T-helper 2 cell treated with Interferon-gamma antibody and Interleukin-4, amounts not matched to agents 100 ng/mL and 5 ng/mL, for 36 hours (primary cell): Measurements from ENCODE around the gene PLEKHF1. TPM values are rescaled to one million over a fixed set of nuclear protein-coding genes. Genes with fewer than 3 reads are reported as not detected.
"Not testable (repeated sequence)": the region's sequence is repeated elsewhere in the genome, so short reads cannot be mapped to it uniquely, and the experiment has no call there.

ENCODE experiments used
- intact Hi-C: fragments of 100-400 bp; cut with micrococcal nuclease; formaldehyde crosslinking; loops from one replicate; pipeline ENCODE4 v1.15.1; 2023
- total RNA-seq: library from RNA; stranded (reverse); gene quantifications from 2 replicates; pipeline ENCODE4 v1.2.3, GENCODE V29; 2022

Gene PLEKHF1, protein sequence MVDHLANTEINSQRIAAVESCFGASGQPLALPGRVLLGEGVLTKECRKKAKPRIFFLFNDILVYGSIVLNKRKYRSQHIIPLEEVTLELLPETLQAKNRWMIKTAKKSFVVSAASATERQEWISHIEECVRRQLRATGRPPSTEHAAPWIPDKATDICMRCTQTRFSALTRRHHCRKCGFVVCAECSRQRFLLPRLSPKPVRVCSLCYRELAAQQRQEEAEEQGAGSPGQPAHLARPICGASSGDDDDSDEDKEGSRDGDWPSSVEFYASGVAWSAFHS
- 37.0 and 37.4 TPM in 2 replicates for total RNA-seq

DNA sequence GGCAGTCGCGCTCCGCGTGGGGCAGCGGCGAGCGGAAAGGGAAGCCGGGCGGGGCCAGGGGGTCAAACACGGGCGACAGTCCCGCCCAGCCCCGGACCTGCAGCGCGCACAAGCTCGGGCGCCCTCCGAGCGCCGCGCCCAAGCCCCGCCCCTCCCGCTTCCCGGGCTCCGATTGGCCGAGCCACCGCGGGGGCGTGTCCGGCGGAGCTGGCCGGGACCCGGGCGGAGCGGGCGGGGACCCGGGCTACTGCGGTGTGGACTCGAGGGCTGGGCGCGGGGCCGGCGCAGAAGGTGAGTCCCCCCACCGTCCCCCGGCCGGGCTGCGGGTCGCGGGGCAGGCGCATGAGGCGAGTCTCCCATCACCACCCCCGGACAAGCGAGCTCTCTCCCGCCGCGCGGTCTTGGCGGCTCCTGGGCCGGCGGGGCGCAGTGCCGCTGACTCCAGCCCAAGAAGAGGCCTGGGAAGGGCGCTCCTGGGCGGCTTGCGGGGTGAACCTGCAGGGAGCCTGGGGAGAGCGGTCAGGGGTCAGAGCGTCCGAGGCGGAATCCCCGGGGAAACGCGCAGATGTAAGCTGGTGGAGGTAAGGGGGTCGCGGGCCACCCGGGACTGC lies at the start of gene PLEKHF1:
TSS of gene PLEKHF1 (plus strand) at position 247 of the 611 bp plus-strand sequence. CDS start 8,379 bp downstream, outside the sequence.
- intact Hi-C loops, result loop anchor here (1.0 to 5.0 kb wide), 5 partner anchors 8 to 453 kb away; partner anchors contain the start of genes POP4 and UQCRFS1

DNA sequence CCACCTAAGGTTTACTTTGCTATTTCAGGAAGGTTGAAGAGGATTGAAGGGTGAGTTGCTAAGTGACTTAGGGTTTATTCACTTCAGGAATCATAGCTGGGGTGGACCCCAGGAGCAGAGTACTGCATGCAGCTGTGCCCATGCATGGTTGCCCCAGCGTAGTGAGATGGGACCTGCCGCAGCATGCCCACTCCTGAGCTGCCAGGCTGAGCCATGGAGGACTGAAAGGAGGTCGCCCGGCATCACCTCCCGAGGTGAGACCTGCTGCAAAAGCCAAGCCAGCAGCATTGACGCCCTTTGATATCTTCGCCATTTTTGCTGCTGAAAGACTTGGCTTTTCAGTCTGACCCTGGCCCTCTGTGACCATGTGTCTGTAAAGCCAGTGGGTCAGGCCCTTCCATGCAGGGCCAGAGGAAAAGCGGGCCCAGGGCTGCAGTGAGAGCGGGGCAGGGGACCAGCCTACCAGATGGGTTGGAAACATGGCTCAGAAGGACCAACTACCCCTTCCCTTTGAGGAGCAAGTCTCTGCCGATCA lies 49.3 kb upstream of the PLEKHF1 start:
- intact Hi-C loops, result no loop called here

DNA sequence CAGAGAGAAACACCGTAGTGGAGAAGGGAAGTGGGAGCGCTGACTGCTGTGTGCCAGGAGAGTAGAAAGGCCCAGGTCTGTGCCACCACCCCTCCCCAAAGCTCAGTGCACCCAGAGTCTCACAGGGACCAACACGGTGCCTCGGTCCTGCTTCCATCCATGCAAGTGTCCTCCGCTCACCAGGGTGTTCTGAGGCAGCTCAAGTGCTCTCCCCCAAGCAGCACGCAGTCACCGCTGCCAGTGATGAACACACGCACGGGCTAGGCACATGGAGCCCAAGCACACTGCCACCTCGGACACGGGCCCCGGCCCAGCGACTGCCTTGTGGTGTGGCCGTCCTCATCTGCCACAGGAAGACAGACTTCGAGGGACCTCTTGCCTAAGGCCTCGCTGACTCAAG lies 48.7 kb upstream of the PLEKHF1 start:
- intact Hi-C loops, result no loop called here

DNA sequence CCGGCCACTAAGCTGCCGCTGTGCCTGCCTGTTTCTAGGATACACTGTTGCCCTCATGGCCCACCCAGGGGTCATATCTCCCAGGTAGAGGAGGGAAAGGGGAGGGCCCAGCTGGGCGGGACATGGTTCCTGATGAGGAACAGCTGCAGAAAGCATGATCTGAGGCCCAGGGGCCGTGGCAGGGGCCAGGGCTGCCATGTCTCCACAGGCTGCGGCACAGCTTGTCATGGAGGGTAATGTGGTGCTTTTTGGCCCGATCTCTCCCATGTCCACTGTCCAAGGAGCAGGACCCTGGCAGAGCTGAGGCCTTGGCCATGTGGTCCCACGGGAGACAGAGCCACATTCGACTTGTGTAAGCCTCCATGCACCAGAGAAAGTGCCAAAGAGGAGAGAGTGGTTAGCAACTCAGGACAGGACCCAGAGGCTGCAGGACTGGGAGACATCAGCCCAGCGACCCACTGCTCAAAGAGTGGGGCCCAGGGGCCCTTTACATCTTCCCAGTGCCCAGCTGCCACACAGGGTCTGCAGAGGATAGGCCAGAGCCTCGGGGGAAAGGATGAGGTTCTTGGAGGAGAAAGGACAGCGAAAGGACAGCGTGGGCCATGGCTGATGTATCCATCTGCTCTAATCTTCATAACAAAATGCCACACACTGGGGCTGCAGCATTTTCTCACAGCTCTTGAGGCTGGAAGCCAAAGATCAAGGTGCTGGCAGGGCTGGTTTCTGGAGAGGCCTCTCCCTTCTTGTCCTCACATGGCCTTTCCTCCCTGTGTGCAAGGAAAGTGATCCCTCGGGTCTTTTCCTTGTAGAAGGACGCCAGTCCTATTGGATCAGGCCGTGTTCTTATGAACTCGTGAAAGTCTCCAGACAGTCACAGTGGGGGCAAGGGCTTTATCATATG lies 47.6 kb upstream of the PLEKHF1 start:
- intact Hi-C loops, result no loop called here

DNA sequence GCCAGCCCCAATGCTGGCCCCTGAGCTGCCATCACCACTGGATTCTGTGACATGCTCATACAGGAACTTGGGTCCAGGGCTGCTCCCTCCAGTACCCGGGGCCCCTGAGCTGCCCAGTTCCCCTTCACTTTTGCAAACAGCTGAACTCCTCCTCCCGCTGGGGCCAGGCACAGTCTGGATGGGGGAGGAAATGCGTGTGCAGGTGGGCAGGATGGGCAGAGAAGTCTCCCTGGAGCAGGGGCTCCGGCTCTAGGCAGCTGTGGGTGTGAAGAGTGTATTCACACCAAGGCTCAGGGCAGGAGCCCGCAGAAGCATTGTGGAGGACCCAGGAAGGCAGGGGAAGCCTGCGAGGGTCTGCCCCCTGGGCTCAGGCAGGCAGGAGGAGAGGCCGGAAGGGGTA lies 46.8 kb upstream of the PLEKHF1 start:
- intact Hi-C loops, result no loop called here

DNA sequence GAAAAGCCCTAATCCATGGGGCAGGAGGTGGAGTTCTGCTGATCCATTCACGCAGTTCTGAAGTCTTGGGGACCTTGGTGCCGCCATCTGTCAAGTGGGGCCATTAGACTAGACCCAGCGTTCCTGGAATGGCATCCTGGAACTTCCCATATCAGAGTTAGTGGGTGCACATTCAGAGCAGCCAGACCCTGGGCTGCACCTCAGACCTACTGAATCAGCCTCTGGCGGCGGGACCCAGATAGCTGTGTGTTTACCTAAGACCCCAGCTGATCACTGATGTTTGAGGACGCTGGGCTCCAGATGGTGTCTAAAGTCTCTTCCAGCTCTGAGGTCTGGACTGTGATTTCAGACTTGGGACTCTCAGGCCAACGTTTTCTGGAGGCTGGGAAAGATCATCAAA lies 46.4 kb upstream of the PLEKHF1 start:
- intact Hi-C loops, result no loop called here

DNA sequence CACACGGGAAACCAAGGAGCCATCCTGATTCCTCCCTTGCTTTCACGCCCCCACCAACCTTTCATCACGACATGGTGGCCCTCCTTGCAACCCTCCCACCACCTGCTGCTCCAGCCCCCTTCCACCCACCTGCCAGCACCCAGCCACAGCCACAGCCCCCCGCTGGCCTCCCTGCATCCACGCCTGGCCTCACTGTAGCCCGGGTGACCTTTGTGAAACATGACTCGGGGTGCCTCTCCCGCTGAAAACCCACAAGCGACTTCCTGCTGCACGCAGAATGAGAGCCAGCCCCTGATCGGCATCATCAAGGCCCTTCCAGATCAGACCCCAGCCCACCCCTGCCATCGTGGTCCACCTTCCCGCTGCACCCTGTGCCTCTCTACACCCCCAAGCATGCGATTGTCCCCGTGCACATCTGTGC lies 44.3 kb upstream of the PLEKHF1 start:
- intact Hi-C loops, result no loop called here

DNA sequence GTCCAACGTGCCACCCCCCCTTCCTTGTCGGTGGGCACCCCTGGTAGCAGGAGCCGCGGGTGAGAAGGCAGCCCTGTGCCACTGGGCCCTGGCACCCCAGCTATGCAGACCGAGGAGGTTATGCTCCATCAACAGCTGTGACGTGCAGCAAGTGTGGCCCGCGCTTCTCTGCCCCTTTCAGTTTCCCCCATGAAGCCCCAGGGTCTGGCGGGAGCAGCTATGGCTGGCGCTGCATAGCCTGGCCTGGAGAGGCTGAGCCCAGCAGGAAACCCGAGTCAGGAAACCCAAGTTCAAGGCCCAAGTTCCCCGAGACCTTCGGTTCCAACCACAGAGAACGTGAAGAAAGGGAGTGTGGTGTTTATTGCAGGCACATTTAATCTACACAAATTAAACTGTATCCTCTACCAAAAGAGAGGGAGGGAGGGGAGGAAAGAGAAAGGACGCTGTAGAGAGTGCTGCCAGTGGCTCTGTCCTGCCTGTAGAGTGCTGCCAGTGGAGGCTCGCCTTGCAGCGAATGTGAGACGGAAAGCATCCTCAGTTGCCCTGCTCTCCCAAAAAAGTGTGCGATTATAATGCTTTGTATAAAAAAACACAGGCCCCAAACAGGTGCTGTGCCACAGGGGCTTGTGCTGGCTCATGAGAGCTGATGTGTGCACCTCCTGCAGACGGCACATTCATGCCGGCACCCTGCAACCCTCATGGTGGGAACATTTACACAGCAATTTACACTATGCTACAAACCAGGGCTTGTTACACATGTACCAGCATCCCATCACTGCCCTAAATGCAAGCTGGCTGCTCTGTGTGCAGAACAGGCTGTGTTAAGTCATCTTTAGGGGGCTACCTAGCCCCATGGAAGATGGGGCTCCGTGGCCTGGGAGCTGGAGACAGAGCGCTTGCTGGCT lies 42.8 kb upstream of the PLEKHF1 start:
- intact Hi-C loops, result loop anchor here (2.0 kb wide), 1 partner anchor 42 kb away; the partner anchor contains the start of gene PLEKHF1

DNA sequence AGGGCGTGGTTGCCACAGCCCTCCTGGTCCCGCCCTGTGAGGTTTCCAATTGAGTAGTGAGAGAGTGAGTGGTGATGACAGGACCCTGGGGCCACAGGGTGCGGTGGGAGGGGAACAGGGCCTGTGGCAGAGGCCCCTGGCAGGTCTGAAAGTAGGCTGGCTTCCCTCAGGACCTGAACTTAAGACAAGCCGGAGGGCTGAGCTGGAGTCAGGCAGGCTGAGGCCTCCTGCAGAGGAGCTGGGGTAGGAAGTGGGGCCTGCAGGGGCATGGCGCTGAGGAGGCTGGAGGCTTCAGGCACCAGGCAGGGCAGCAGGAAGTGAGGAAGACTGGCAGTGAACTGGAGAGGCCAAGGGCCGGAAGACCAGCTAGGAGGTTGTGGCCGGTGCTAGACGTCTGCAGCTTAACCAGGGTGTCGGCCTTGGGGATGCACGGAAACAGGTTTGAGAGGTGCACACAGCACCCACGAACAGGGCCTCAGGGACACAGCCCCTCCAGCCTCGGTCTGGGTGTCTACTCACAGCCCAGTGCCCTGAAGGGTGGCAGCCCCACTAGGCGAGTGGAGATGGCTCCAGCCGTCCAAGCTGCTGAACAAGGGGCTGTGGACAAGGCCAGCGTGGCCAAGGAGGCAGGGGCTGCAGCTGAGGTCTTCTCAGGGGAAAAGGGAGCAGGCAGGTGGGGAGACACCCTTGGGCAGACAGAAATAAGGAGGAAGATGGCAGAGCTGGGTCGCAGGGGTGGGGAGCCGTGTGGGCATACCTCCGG lies 41.4 kb upstream of the PLEKHF1 start:
- intact Hi-C loops, result loop anchor here (2.0 kb wide), 1 partner anchor 41 kb away; the partner anchor contains the start of gene PLEKHF1

DNA sequence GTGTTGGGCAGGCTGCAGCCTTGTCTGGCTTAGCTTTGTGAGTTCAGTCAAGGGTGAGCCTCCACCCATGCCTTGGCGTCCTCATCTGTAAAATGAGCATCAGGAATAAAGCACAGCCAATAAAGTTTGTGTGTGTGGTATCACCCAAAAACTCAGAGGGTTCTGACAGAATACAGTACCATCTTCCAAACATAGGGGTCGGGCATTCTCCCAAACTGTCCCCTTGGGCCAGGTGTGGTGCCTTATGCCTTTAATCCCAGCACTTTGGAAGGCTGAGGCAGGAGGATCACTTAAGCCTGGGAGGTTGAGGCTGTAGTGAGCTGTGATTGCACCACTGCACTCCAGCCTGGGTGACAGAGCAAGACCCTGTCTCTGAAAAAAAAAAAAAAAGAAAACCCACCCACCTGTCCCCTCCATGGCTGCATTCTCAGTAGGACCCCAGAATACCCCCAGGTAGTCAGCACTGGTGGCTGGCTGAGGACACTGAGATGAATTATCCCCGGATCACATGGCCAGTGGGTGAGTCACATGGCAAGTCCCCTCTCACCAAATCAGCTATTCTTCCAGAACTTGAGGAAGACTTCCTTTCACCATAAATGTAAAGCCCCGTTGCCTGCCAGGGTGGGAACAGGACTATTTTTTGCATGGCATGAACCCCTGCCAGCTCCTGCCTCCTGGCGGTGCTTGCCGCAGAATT lies 40.6 kb upstream of the PLEKHF1 start:
- intact Hi-C loops, result no loop called here

DNA sequence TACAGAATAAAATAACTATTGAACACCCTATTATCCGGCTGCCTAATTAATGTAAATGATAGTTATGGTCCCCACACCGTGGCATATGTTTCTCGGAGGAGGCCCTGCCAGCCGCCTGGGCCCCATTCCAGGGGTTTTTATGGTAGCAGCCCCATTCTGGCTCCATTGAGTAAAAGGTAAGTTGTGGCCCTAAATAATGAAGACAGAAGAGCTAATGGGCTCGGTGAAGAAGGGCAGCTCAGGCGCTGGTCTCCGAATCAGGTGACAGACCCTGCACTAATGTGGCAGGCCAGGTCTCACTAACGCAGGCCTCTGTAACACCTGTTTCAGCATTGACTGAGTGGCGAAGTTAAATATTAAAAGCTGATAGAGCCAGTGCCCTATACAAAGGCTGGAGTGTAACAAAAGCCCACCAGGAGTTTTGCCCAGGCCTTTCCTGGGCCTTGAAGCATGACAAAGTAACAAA lies 40.0 kb upstream of the PLEKHF1 start:
- intact Hi-C loops, result no loop called here

DNA sequence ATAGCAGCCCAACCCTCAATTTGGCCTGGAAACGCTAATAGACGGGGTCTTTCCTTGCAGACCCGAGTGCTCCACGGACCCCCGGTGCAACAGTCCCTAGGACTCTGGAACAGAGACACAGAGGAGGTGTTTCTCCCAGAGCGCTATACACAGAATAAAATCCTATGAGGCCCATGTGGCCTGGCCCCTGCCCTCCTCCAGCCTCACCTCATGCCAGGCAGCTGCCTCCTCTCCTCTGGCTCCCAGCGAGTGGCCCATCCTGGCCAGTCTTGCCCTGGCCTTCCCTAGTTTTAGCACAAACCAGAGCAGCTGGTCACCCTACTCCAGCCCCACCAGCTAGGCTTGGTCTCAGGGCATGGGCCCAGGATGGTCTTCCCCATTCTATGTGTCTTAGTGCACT lies 38.9 kb upstream of the PLEKHF1 start:
- intact Hi-C loops, result no loop called here

DNA sequence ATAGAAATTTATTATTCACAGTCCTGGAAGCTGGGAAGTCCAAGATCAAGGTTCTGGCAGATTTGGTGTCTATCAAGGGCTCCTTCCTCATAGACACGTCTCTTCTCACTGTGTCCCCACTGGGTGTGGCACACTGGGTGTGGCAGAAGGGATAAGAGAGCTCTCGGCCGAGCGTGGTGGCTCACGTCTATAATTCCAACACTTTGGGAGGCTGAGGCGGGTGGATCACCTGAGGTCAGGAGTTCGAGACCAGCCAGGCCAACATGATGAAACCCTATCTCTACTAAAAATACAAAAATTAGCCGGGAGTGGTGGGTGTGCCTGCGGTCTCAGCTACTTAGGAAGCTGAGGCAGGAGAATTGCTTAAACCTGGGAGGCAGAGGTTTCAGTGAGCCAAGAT lies 38.4 kb upstream of the PLEKHF1 start:
- intact Hi-C loops, result not testable (repeated sequence)

DNA sequence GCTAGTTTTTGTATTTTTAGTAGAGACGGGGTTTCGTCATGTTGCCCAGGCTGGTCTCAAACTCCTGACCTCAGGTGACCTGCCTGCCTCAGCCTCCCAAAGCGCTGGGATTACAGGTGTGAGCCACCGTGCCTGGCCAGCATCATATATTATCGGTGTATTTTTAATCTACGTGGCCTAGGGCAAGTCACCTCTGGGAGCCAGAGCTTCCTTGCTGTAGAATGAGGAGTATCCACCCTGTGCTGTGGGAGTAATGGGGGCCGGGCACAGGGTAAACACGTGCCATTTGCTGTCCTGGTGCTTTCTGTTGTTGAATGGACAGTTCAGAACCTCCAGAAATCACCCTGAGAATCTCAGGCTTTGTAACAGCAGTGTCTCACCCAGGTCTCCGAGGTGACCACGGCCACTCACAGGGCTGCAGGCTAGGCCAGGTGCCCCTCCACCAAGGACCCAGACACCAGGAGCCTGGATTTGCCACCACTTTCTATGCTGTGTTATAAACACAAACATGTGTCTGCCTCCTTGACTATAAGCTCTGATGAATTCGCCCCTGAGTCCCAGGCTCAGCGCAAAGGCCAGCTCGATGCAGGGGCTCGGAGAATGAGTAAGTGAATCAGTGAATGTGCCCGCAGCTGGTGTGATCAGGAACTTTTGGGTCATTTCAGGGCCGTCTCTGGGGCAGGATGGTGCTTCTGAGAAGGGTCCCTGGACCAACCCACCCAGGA lies 36.4 kb upstream of the PLEKHF1 start:
- intact Hi-C loops, result no loop called here

DNA sequence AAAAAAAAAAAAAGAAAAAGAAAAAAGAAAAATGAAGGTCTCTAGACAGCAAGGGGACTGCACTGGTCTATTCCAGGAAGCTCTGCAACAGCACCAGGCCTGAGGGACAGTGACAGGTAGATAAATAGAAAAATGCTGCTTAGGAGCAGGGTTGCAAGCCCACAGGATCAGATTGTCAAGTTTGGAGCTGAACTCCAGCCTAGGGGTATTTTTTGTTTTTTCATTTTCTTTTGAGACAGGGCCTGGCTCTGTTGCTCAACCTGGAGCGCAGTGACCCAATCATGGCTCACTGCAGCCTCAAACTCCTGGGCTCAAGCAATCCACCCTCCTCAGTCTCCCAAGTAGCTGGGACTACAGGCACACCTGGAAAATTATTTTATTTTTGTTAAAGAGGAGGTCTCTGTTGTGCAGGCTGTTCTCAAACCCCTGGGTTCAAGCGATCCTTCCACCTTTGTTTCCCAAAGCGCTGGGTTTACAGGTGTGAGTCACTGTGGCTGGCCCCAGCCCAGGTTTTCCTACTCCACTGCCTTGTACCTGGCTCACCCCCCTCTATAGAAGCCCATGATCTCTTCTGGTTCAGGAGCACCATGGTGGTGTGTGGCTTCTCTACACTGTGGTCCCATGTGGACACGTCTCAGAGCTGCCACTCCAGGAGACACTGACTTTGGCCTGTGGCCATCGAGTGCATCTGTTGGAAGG lies 35.3 kb upstream of the PLEKHF1 start:
- intact Hi-C loops, result no loop called here

DNA sequence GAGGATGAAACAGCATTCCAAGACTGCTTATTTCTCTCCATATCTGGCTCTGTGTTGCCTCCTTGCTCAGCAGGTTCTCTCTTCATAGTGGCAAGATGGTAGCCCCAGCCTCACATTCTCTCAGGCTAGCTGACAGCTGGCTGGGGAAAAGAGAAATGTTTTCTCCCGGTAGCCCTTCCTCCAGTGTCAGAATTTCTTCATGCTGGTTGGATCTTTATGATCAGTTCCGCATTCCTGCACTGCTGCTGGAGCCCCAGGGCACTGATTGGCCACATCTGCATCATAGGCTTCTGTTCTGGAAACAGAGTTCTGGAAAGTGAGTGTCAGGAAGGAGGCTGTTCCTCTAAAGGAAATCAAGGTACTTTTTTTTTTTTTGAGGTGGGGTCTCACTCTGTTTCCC lies 34.6 kb upstream of the PLEKHF1 start:
- intact Hi-C loops, result no loop called here

DNA sequence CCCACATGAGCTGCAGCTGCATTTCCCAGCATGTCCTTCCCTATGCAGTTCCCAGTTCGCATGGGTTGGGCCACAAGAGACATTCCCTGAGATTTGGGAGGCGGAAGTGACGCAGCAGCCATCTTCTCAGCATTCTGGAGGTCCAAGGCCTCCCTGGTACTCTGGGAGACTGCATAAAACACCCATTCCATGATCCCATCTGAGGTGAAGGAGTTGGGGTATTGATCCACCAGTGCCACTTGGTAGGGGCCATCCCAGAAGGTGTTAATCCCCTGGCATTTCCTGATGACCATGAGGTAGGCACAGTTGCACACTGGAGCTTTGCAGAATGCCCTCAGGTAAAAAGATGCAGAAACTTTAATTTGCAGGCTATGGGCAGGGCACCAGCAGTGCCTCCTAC lies 33.8 kb upstream of the PLEKHF1 start:
- intact Hi-C loops, result no loop called here

DNA sequence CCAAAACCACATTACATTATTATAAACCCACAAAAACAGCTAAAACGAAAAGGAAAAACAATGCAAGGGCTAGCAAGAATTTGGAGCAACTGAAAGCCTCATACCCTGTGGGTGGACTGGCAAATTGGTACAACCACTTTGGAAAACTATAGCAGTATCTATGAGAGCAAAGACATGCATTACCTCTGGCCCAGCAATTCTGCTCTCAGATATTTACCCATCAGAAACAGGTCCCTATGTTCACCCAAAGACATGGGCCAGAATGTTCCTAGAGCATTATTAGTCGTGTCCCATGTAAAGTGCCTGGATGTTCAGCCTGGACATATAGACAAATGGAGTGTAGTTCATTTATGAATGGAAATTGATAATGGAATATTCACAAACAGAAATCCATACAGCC lies 31.3 kb upstream of the PLEKHF1 start:
- intact Hi-C loops, result no loop called here
